GM12878 (cell line): Measurements from ENCODE around the gene EGF.

Source experiments
- E2F4 ChIP-seq: IDR thresholded peaks from 2 replicates; pipeline ENCODE4 v1.6.1; 2012; ENCODE audit warnings: low read depth, low read length, improper control_type of control experiment
- EZH2 ChIP-seq: IDR thresholded peaks from 2 replicates; pipeline ENCODE4 v1.6.1; 2012; ENCODE audit warnings: low read depth, mild to moderate bottlenecking, control low read depth, inconsistent platforms, low read length, borderline replicate concordance; ENCODE audit not compliant: control insufficient read depth
- PAX5 ChIP-seq: IDR thresholded peaks from 2 replicates; pipeline ENCODE4 v1.6.1; 2011; ENCODE audit warnings: low read depth, low read length, borderline replicate concordance
- RELA ChIP-seq: fragments of 450-650 bp; IDR thresholded peaks from 2 replicates; pipeline ENCODE4 v1.8.0; 2014; ENCODE audit warnings: borderline replicate concordance; ENCODE audit not compliant: partially characterized antibody
- SUZ12 ChIP-seq: fragments of 200-600 bp; sonication (generic); IDR thresholded peaks from one replicate; pipeline ENCODE4 v1.6.1; 2018; ENCODE audit warnings: antibody characterized with exemption, mild to moderate bottlenecking; ENCODE audit not compliant: unreplicated experiment
- TF ChIP-seq, protein P1 (sequence below), 3 experiments: IDR thresholded peaks in 2 of 3; conservative IDR thresholded peaks in 1 of 3; 2 replicates each; pipeline ENCODE4 v1.5.1; 2011; ENCODE audit warnings: low read depth in 3 of 3, low read length in 3 of 3, mild to moderate bottlenecking in 3 of 3, control low read depth in 2 of 3, moderate library complexity in 2 of 3, inconsistent platforms in 1 of 3, mixed read lengths in 1 of 3; ENCODE audit not compliant: control insufficient read depth in 2 of 3, insufficient read depth in 1 of 3; ENCODE audit errors: extremely low read depth in 1 of 3

DNA sequence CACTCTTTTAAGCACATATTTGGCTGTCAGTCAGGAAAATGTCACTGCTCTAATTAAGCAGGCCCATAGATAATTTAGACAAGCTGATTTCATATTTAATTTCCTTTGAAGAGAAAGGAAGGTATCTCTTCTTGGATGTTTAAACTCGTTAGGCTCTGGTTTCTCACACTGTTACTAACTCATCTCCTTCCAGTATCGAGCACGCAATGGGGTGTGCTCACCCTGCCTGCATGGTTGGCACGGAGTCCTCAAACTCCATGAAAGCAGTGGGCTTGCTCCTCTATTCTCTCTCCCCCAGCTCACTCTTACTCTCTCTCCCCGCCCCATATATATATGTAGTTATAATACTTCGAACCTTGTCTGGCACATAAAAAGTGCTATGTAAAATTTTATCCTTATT is 76.9 kb downstream of the EGF start:
- TF ChIP-seq, protein P1, sequence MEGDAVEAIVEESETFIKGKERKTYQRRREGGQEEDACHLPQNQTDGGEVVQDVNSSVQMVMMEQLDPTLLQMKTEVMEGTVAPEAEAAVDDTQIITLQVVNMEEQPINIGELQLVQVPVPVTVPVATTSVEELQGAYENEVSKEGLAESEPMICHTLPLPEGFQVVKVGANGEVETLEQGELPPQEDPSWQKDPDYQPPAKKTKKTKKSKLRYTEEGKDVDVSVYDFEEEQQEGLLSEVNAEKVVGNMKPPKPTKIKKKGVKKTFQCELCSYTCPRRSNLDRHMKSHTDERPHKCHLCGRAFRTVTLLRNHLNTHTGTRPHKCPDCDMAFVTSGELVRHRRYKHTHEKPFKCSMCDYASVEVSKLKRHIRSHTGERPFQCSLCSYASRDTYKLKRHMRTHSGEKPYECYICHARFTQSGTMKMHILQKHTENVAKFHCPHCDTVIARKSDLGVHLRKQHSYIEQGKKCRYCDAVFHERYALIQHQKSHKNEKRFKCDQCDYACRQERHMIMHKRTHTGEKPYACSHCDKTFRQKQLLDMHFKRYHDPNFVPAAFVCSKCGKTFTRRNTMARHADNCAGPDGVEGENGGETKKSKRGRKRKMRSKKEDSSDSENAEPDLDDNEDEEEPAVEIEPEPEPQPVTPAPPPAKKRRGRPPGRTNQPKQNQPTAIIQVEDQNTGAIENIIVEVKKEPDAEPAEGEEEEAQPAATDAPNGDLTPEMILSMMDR (IDR thresholded peaks at IDR 0.05 in 2 of 3, conservative IDR thresholded peaks at IDR 0.05 in 1 of 3; ENCODE audit: control insufficient read depth in 2 of 3, extremely low read depth in 1 of 3, insufficient read depth in 1 of 3, low read depth in 3 of 3, low read length in 3 of 3): no peak
- no peak for TF ChIP-seq EZH2
- no peak for TF ChIP-seq SUZ12
- no peak for TF ChIP-seq PAX5
- TF ChIP-seq RELA: no peak
- no peak for TF ChIP-seq E2F4
